Transverse colon (tissue), 4 donors: ENCODE results near the gene PRKCA.

Experiments
- EP300 ChIP-seq: sonication (generic); formaldehyde crosslinking; IDR thresholded peaks from one replicate; pipeline ENCODE4 v1.6.1; 2017; ENCODE audit warnings: antibody characterized with exemption, low read depth
- POLR2A ChIP-seq: fragments of 450-650 bp; IDR thresholded peaks from one replicate; pipeline ENCODE4 v1.6.1; 2016; ENCODE audit warnings: antibody characterized with exemption, mild to moderate bottlenecking, moderate library complexity
- POLR2AphosphoS5 ChIP-seq, 3 donors: sonication (generic); formaldehyde crosslinking; IDR thresholded peaks; one replicate each; pipeline ENCODE4 v1.6.1; 2016; ENCODE audit warnings: antibody characterized with exemption in 3 of 3
- TF ChIP-seq, protein P1 (sequence below), 5 experiments: fragments of 200-600 bp in 3 of 5; fragments of 450-650 bp in 2 of 5; sonication (generic) in 3 of 5; IDR thresholded peaks; 1 replicate in 2 of 5; 2 replicates in 3 of 5; pipeline ENCODE4 v1.5.1; 2016 to 2017; ENCODE audit warnings: antibody characterized with exemption in 5 of 5, inconsistent platforms in 3 of 5, mild to moderate bottlenecking in 2 of 5, moderate library complexity in 1 of 5

GRCh38 chr17:66420961-66421371 is 118.6 kb downstream of the PRKCA start:
- TF ChIP-seq, protein P1, sequence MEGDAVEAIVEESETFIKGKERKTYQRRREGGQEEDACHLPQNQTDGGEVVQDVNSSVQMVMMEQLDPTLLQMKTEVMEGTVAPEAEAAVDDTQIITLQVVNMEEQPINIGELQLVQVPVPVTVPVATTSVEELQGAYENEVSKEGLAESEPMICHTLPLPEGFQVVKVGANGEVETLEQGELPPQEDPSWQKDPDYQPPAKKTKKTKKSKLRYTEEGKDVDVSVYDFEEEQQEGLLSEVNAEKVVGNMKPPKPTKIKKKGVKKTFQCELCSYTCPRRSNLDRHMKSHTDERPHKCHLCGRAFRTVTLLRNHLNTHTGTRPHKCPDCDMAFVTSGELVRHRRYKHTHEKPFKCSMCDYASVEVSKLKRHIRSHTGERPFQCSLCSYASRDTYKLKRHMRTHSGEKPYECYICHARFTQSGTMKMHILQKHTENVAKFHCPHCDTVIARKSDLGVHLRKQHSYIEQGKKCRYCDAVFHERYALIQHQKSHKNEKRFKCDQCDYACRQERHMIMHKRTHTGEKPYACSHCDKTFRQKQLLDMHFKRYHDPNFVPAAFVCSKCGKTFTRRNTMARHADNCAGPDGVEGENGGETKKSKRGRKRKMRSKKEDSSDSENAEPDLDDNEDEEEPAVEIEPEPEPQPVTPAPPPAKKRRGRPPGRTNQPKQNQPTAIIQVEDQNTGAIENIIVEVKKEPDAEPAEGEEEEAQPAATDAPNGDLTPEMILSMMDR (IDR thresholded peaks at IDR 0.05): no peak
- TF ChIP-seq EP300 (no peak), POLR2AphosphoS5 (IDR thresholded peaks at IDR 0.05) (peak in 1 of 3 donors; percentile 10), POLR2A (no peak)
